ENCODE measurements around the gene SYNJ2.

- TF ChIP-seq POLR2A (IDR thresholded peaks at IDR 0.05), result no peak
- TF ChIP-seq CTCF (IDR thresholded peaks at IDR 0.05), result no peak
- TF ChIP-seq POLR2AphosphoS5 (IDR thresholded peaks at IDR 0.05; ENCODE audit: insufficient read depth in 1 of 2, low read depth in 1 of 2), result no peak
Measured at GRCh38 chr6:157998707-157999167, 17.1 kb downstream of the SYNJ2 start.
